Activated T-helper 1 cell treated with anti-CD3 and anti-CD28 coated beads, Interleukin-12 subunit alpha, Interleukin-12 subunit beta, Interleukin-2, Interleukin-4 antibody, amounts not matched to agents 30 ng/mL and 10 ng/mL and 1 ng/mL, durations not matched to agents 14 hours and 24 hours and 36 hours (primary cell): ENCODE results near the gene PHLDB2. TPM values are rescaled to one million over a fixed set of nuclear protein-coding genes. Genes with fewer than 3 reads are reported as not detected.

Experiments used
- DNase-seq: peaks from one replicate; pipeline ENCODE4 v3.0.0; 2021; ENCODE audit warnings: low spot score
- H3K27ac Mint-ChIP-seq: one replicate; pipeline ENCODE4 v1.8.0; 2021; ENCODE audit warnings: mild to moderate bottlenecking, mixed read lengths
- H3K27me3 Mint-ChIP-seq: one replicate; pipeline ENCODE4 v1.8.0; 2022; ENCODE audit warnings: mild to moderate bottlenecking, moderate library complexity, mixed read lengths; ENCODE audit not compliant: insufficient read depth
- H3K36me3 Mint-ChIP-seq: one replicate; pipeline ENCODE4 v1.8.0; 2021; ENCODE audit warnings: low read depth, mixed read lengths
- H3K4me1 Mint-ChIP-seq: one replicate; pipeline ENCODE4 v1.8.0; 2021; ENCODE audit warnings: low read depth, mixed read lengths
- H3K4me3 Mint-ChIP-seq: one replicate; pipeline ENCODE4 v1.8.0; 2021; ENCODE audit warnings: mild to moderate bottlenecking, moderate library complexity, mixed read lengths
- H3K9me3 Mint-ChIP-seq: one replicate; pipeline ENCODE4 v1.8.0; 2021; ENCODE audit warnings: mixed read lengths
- intact Hi-C: fragments of 100-400 bp; cut with micrococcal nuclease; formaldehyde crosslinking; loops from one replicate; pipeline ENCODE4 v1.15.1; 2024
- total RNA-seq: library from RNA; stranded (reverse); gene quantifications from 2 replicates; pipeline ENCODE4 v1.2.3, GENCODE V29; 2022

The PHLDB2 gene
- total RNA-seq, 1 donor from 2014 or later = 0.75 TPM

DNA sequence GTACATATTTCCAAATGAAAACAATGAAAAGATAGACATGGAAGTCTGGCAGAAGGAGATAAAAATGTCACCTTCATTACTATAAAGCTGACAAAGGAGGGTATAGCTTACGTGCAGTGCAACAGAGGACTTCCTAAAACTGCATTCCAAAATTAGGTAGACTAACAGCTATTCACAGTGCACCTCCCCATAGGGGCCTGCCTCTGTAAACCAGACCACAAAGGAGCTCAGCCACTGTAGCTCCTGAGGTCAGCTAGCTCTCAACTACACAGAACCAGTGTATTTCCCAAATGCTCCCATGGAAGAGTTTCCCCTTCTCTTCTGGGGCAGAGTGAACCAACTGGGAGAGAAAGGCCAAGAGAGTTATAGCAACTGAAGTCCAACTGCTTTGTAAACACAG lies 31.2 kb upstream of the PHLDB2 start:
- intact Hi-C loops = no loop called here
- Mint-ChIP-seq H3K27ac (no peak overlapping the region), H3K27me3 (no peaks in the 10 kb centered on the region), H3K4me3 (no peak overlapping the region), H3K36me3 (no peaks in the 10 kb centered on the region), H3K9me3 (no peaks in the 10 kb centered on the region), H3K4me1 (peaks cover 10% of the 10 kb centered on the region)
- no peak for DNase-seq

DNA sequence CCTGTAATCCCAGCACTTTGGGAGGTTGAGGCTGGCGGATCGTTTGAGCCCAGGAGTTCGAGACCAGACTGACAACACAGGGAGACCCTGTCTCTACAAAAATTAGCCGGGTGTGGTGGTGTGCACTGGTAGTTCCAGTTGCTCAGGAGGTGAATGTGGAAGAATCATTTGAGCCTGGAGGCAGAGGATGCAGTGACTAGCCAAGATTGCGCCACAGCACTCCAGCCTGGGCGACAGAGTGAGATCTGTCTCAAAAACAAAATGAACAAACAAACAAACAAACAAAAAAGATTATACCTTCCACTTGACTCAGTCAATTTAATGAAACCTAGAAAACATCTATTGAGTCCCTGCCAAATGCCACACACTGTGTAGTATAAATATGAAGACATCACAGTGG lies 30.5 kb upstream of the PHLDB2 start:
- intact Hi-C loops = no loop called here
- no peak overlapping the region for H3K27ac Mint-ChIP-seq
- no peaks in the 10 kb centered on the region for H3K27me3 Mint-ChIP-seq
- no peaks in the 10 kb centered on the region for H3K9me3 Mint-ChIP-seq
- no peak overlapping the region for H3K4me3 Mint-ChIP-seq
- no peak for DNase-seq
- H3K4me1 Mint-ChIP-seq = peaks cover 10% of the 10 kb centered on the region
- no peaks in the 10 kb centered on the region for H3K36me3 Mint-ChIP-seq

DNA sequence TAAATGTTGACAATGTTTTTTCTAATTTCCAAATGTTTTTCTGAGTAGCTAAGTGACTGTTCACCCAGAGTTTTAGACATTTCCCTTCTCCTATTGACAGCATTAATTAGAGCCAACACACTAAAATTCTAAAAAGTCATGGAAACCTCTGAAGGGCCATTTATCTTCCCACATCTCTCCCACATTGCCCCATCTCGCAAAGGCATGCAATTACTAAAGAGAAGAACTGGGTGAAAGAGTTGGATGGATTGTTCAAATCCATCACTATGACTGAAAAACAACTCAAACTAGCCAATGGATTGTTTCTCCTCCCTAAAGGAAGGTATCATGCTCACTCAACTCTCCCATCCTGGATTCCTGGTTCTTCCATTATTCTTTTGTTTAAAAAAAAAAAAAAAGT lies 30.0 kb upstream of the PHLDB2 start:
- Mint-ChIP-seq H3K27me3 (no peaks in the 10 kb centered on the region), H3K4me3 (no peak overlapping the region), H3K27ac (no peak overlapping the region), H3K4me1 (peaks cover 10% of the 10 kb centered on the region), H3K36me3 (no peaks in the 10 kb centered on the region), H3K9me3 (no peaks in the 10 kb centered on the region)
- no peak for DNase-seq
- intact Hi-C loops = no loop called here

DNA sequence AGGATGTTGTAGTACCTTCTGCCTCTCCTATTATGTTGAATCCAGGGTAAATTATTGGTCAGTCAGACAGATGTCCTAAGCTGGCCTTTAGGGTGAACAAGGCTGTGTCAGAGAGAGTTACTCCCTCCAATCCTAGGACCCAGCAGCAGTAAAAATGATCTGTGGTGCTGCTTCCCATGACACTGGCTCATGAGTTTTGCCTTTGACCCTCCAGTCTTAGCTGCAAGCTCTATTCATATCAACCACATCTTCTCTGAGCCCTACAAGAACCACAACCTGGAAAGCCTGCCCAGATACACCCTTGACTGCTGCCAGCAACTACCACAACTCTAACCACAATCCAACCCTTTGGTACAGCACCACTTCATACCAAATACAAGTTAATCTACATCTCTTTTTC lies 27.2 kb upstream of the PHLDB2 start:
- Mint-ChIP-seq H3K36me3 (no peaks in the 10 kb centered on the region), H3K9me3 (no peaks in the 10 kb centered on the region), H3K27ac (no peak overlapping the region), H3K27me3 (no peaks in the 10 kb centered on the region), H3K4me1 (peaks cover 5% of the 10 kb centered on the region), H3K4me3 (no peak overlapping the region)
- intact Hi-C loops = loop anchor here (2.0 kb wide), 1 partner anchor 163 kb away; no protein-coding TSS in a partner anchor
- DNase-seq = peak; percentile 2

GRCh38 chr3:111837112-111837511 lies 22.0 kb upstream of the PHLDB2 start:
- no peaks in the 10 kb centered on the region for H3K9me3 Mint-ChIP-seq
- no peak overlapping the region for H3K27ac Mint-ChIP-seq
- H3K27me3 Mint-ChIP-seq = peaks cover 10% of the 10 kb centered on the region
- H3K4me1 Mint-ChIP-seq = peaks cover under 1% of the 10 kb centered on the region
- no peak for DNase-seq
- intact Hi-C loops = no loop called here
- H3K4me3 Mint-ChIP-seq = no peak overlapping the region
- H3K36me3 Mint-ChIP-seq = no peaks in the 10 kb centered on the region

- intact Hi-C loops = no loop called here
- H3K9me3 Mint-ChIP-seq = no peaks in the 10 kb centered on the region
- no peak overlapping the region for H3K27ac Mint-ChIP-seq
- no peaks in the 10 kb centered on the region for H3K36me3 Mint-ChIP-seq
- DNase-seq = no peak
- no peak overlapping the region for H3K4me3 Mint-ChIP-seq
- peaks cover 17% of the 10 kb centered on the region for H3K27me3 Mint-ChIP-seq
- no peaks in the 10 kb centered on the region for H3K4me1 Mint-ChIP-seq
Measured at GRCh38 chr3:111838133-111838532, 20.9 kb upstream of the PHLDB2 start.

DNA sequence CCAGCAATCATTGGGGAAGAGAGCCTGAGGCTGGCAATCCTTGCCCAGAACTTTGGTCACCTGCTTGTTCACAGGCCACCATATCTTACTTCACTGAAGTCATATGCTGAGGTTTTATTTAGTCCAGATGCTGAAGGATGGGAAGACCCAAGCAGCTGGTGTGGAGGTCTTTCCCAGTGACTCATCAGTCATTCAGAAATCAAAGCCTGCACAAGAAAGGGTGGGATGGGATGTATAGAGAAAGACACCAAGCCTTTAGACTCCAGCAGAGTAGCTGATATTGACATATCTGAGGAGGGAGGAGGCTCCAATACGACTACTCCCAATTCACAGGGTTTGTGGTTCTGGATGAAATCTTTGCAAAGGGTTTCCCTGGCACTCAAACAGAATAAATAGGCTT lies 13.0 kb upstream of the PHLDB2 start:
- DNase-seq = no peak
- intact Hi-C loops = no loop called here
- no peaks in the 10 kb centered on the region for H3K4me1 Mint-ChIP-seq
- no peak overlapping the region for H3K27ac Mint-ChIP-seq
- H3K9me3 Mint-ChIP-seq = no peaks in the 10 kb centered on the region
- H3K27me3 Mint-ChIP-seq = peaks cover 22% of the 10 kb centered on the region
- no peaks in the 10 kb centered on the region for H3K36me3 Mint-ChIP-seq
- H3K4me3 Mint-ChIP-seq = no peak overlapping the region

GRCh38 chr3:111846717-111847116 lies 12.3 kb upstream of the PHLDB2 start:
- Mint-ChIP-seq H3K4me1 (peaks cover 6% of the 10 kb centered on the region), H3K9me3 (no peaks in the 10 kb centered on the region), H3K36me3 (no peaks in the 10 kb centered on the region), H3K27ac (no peak overlapping the region), H3K4me3 (no peak overlapping the region), H3K27me3 (peaks cover 18% of the 10 kb centered on the region)
- no peak for DNase-seq
- intact Hi-C loops = no loop called here

DNA sequence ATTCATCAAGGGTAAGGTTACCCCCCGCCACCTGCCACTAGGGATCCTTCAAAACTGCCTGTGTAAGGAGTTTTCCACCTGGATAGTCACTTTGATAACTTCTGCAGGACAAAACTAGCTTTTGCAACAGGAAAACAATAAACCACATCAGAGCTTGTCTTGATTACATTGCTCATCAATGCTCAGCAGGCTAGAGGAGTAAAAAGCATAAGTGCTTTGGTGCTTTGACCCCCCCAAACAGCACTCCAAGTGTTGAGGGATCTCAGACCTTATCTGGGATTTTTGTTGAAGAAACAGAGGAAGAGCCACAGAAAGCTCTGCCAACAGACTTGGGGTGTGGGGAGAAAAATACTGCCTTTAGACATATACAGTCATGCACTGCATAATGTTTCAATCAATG lies 10.8 kb upstream of the PHLDB2 start:
- DNase-seq = no peak
- Mint-ChIP-seq H3K4me1 (peaks cover 8% of the 10 kb centered on the region), H3K36me3 (no peaks in the 10 kb centered on the region), H3K27me3 (peaks cover 7% of the 10 kb centered on the region), H3K9me3 (no peaks in the 10 kb centered on the region), H3K4me3 (no peak overlapping the region), H3K27ac (no peak overlapping the region)
- intact Hi-C loops = no loop called here

DNA sequence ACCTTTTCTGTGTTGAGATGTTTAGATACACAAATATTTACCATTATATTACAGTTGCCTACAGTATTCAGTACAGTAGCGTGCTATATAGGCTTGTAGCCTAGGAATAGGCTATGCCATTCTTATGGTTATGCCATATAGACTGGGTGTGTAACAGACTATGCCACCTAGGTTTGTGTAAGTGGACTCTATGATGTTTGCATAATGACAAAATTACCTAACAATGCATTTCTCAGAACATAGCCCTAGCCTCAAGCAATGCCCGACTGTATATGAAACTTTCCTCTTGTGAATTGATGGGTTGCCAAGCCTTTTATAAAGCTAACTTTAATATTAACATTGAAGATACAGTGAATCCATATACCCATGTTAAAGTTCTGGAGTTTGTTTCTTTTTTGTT lies 10.3 kb upstream of the PHLDB2 start:
- no peaks in the 10 kb centered on the region for H3K9me3 Mint-ChIP-seq
- H3K4me1 Mint-ChIP-seq = peaks cover 8% of the 10 kb centered on the region
- no peak overlapping the region for H3K27ac Mint-ChIP-seq
- no peaks in the 10 kb centered on the region for H3K36me3 Mint-ChIP-seq
- H3K27me3 Mint-ChIP-seq = peaks cover 7% of the 10 kb centered on the region
- H3K4me3 Mint-ChIP-seq = no peak overlapping the region
- intact Hi-C loops = no loop called here
- DNase-seq = no peak

DNA sequence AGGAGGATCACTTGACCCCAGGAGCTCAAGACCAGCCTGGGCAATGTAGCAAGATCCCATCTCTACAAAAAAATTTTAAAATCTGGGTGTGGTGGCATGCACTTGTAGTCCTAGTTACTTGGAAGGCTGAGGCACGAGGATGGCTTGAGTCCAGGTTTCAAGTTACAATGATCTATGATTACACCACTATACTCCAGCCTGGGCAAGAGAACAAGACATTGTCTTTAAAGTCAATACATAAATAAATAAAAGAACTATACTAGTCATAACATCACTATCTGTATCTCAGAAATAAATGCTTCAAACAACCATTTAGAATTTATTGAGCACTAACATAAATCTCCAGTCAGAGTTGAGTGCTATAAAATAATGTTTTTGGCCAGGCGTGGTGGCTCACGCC lies 8.5 kb upstream of the PHLDB2 start:
- Mint-ChIP-seq H3K27ac (no peak overlapping the region), H3K4me1 (peaks cover 8% of the 10 kb centered on the region), H3K27me3 (peaks cover 18% of the 10 kb centered on the region), H3K4me3 (no peak overlapping the region), H3K9me3 (no peaks in the 10 kb centered on the region), H3K36me3 (no peaks in the 10 kb centered on the region)
- intact Hi-C loops = no loop called here
- no peak for DNase-seq

DNA sequence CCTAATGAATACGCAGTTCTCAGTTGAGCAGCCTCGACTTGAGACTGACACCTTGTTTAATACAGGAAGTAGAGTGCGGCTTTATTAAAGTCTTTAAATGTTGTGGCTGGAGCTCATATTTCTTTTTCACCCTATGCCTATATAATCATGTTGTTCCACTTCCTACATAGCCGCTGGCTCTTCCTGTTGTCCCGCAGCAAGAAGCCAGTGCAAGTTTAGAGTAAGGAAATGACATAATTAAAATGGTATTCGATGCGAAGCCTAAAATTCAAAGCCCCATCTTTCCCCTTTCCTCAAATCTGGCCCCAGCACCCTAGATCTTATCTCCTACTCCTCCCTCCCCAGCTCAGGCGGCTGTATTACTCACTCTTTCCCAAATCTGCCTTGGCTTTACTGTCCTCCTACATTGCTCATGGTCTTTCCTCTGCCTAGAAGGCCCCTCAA lies 7.5 kb upstream of the PHLDB2 start:
- Mint-ChIP-seq H3K36me3 (no peaks in the 10 kb centered on the region), H3K27ac (no peak overlapping the region), H3K4me3 (no peak overlapping the region), H3K4me1 (peaks cover 8% of the 10 kb centered on the region), H3K9me3 (no peaks in the 10 kb centered on the region), H3K27me3 (peaks cover 14% of the 10 kb centered on the region)
- intact Hi-C loops = no loop called here
- DNase-seq = no peak

DNA sequence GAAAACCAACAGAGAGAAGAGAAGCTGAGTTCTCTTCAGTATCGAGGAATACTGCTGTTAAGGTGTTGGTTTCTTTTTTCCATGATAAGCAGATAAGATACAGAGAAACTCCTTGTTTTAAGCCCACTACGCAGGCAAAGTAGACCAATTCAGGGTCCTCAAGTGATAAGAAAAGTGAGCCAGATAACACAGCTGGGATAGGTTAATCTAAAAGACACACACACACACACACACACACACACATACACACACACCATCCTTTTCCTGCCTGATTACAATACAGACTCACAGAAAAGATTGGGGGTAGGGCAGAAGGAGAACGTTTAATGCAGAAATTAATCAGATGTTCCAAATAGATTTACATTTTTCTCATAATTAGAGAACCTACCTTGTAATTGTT lies 6.5 kb upstream of the PHLDB2 start:
- intact Hi-C loops = no loop called here
- DNase-seq = no peak
- no peaks in the 10 kb centered on the region for H3K9me3 Mint-ChIP-seq
- no peak overlapping the region for H3K27ac Mint-ChIP-seq
- H3K4me3 Mint-ChIP-seq = no peak overlapping the region
- peaks cover 8% of the 10 kb centered on the region for H3K4me1 Mint-ChIP-seq
- peaks cover 23% of the 10 kb centered on the region for H3K27me3 Mint-ChIP-seq
- no peaks in the 10 kb centered on the region for H3K36me3 Mint-ChIP-seq

DNA sequence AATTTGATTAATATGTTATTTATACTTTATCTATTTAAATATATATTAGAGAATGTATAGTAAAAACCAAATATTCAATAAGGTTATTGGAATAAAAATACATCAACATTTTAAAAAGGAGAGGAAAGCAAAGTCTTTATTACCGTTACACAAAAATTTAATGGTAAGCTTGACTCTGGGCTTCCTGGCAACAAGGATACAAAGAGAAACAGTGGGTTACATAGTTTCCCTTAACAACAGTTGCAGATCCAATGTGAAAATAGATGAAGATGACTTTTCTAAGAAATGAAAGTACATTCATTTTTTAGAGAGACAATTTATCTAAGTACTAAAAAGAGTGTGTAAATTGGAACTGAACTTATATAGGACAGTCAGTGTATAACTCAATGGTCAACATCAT lies 6.0 kb upstream of the PHLDB2 start:
- H3K36me3 Mint-ChIP-seq = no peaks in the 10 kb centered on the region
- DNase-seq = no peak
- no peak overlapping the region for H3K27ac Mint-ChIP-seq
- H3K9me3 Mint-ChIP-seq = no peaks in the 10 kb centered on the region
- H3K4me3 Mint-ChIP-seq = no peak overlapping the region
- intact Hi-C loops = no loop called here
- H3K4me1 Mint-ChIP-seq = peaks cover 8% of the 10 kb centered on the region
- peaks cover 24% of the 10 kb centered on the region for H3K27me3 Mint-ChIP-seq
